A673 (cell line): ENCODE measurements around the gene USP20.

Experiments used
- EZH2 ChIP-seq: fragments of 200-600 bp; sonication (generic); IDR thresholded peaks from 2 replicates; pipeline ENCODE4 v1.6.1; 2017; ENCODE audit warnings: borderline replicate concordance, low read depth, mild to moderate bottlenecking, mixed read lengths, antibody characterized with exemption, low read length; ENCODE audit not compliant: poor library complexity, severe bottlenecking
- TF ChIP-seq, protein P1 (sequence below): fragments of 300-800, 200-600 bp; sonication (generic); conservative IDR thresholded peaks from 2 replicates; pipeline ENCODE4 v1.5.1; 2017; ENCODE audit warnings: low read depth, mild to moderate bottlenecking, antibody characterized with exemption, low read length, moderate library complexity, mixed read lengths

- TF ChIP-seq, protein P1, sequence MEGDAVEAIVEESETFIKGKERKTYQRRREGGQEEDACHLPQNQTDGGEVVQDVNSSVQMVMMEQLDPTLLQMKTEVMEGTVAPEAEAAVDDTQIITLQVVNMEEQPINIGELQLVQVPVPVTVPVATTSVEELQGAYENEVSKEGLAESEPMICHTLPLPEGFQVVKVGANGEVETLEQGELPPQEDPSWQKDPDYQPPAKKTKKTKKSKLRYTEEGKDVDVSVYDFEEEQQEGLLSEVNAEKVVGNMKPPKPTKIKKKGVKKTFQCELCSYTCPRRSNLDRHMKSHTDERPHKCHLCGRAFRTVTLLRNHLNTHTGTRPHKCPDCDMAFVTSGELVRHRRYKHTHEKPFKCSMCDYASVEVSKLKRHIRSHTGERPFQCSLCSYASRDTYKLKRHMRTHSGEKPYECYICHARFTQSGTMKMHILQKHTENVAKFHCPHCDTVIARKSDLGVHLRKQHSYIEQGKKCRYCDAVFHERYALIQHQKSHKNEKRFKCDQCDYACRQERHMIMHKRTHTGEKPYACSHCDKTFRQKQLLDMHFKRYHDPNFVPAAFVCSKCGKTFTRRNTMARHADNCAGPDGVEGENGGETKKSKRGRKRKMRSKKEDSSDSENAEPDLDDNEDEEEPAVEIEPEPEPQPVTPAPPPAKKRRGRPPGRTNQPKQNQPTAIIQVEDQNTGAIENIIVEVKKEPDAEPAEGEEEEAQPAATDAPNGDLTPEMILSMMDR = no peak
- TF ChIP-seq EZH2 = no peak
Observed at GRCh38 chr9:129899620-129900019, 64.4 kb downstream of the USP20 start.
